Activated naive CD4-positive, alpha-beta T cell treated with anti-CD3 and anti-CD28 coated beads, Interleukin-2, amount 10 ng/mL, durations not matched to agents 7 days and 5 days (primary cell): ENCODE results near the gene PGAP3.
"Not testable (repeated sequence)": the region's sequence is repeated elsewhere in the genome, so short reads cannot be mapped to it uniquely, and the experiment has no call there.

Experiments
- CTCF ChIA-PET: fragments of 350-600 bp; sonication (Branson Sonifier 250); formaldehyde crosslinking; loops from one replicate; lab custom pipeline; 2021; ENCODE audit warnings: antibody characterized with exemption; lab: Charles Lee
- DNase-seq: peaks from one replicate; pipeline ENCODE4 v3.0.0-alpha.2; 2020
- H3K27ac Mint-ChIP-seq: one replicate; pipeline ENCODE4 v1.8.0; 2021; ENCODE audit warnings: mild to moderate bottlenecking, moderate library complexity, mixed read lengths
- H3K27me3 Mint-ChIP-seq: one replicate; pipeline ENCODE4 v1.8.0; 2021; ENCODE audit warnings: mild to moderate bottlenecking, mixed read lengths
- H3K36me3 Mint-ChIP-seq: one replicate; pipeline ENCODE4 v1.8.0; 2021; ENCODE audit warnings: mixed read lengths
- H3K4me1 Mint-ChIP-seq: one replicate; pipeline ENCODE4 v1.8.0; 2021; ENCODE audit warnings: mixed read lengths
- H3K4me3 Mint-ChIP-seq: one replicate; pipeline ENCODE4 v1.8.0; 2021; ENCODE audit warnings: mild to moderate bottlenecking, moderate library complexity, mixed read lengths
- H3K9me3 Mint-ChIP-seq: one replicate; pipeline ENCODE4 v1.8.0; 2021; ENCODE audit warnings: mixed read lengths

The PGAP3 gene

DNA sequence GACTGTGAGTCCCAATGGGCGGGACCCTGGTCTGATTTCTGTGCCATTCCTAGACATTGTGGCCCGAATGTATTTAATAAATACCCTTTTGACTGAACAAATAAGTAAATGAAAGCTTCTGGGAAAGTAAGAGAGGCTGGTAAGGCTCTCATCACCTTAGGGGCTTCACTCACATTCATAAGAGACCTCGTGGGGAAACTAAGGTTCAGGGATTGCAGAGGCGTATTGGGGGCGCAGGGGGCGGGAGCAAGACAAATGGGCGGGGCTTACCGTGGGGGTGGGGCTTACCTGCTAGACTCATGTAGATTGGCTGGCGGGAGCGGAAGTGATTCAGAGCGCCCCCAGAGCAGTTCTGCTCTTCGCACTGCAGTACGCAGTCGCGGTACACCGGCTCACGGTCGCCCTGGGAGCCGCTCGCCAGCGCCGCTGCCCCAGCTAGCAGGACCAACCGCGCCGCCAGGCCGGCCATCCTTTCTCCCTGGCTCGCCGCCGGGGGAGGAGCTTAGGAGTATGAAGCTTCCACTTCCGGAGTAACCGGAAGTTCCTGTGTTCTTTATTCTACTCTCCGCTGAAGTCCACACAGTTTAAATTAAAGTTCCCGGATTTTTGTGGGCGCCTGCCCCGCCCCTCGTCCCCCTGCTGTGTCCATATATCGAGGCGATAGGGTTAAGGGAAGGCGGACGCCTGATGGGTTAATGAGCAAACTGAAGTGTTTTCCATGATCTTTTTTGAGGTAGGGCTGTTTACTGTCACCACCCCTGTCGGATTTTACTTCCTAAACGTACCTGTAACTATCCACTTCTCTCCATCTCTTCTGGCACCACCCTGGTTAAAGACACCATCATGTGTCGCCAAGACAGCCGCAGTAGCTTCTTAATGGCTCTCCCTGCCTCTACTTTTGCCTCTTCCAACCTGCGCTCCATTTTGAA lies at the start of gene PGAP3:
Gene PGAP3 (minus strand): TSS at position 512 of the 929 bp plus-strand sequence. CDS start 43 bp downstream, at position 469.
- H3K27me3 Mint-ChIP-seq = no peaks in the 10 kb centered on the region
- peak within 1 kb of the TSS; percentile 96 for H3K27ac Mint-ChIP-seq
- peaks cover 27% of the 10 kb centered on the region for H3K36me3 Mint-ChIP-seq
- peaks cover 31% of the 10 kb centered on the region for H3K4me1 Mint-ChIP-seq
- no peaks in the 10 kb centered on the region for H3K9me3 Mint-ChIP-seq
- CTCF ChIA-PET = interaction anchor here (0.9 to 2.2 kb wide), 6 partner anchors 8 to 176 kb away, joined by 3 to 12 read pairs (median 3); partner anchors contain the start of genes ERBB2, IKZF3 and PNMT
- DNase-seq = peak; percentile 85
- H3K4me3 Mint-ChIP-seq = peak within 1 kb of the TSS; percentile 95

GRCh38 chr17:39737206-39737759 lies 49.4 kb upstream of the PGAP3 start:
- peaks cover 90% of the 10 kb centered on the region for H3K27me3 Mint-ChIP-seq
- H3K36me3 Mint-ChIP-seq = no peaks in the 10 kb centered on the region
- H3K9me3 Mint-ChIP-seq = no peaks in the 10 kb centered on the region
- CTCF ChIA-PET = no interaction called here
- no peak overlapping the region for H3K27ac Mint-ChIP-seq
- no peak for DNase-seq
- H3K4me1 Mint-ChIP-seq = peaks cover 43% of the 10 kb centered on the region
- H3K4me3 Mint-ChIP-seq = peak overlapping the region; percentile 33

GRCh38 chr17:39736319-39737165 lies 48.7 kb upstream of the PGAP3 start:
- H3K9me3 Mint-ChIP-seq = no peaks in the 10 kb centered on the region
- peaks cover 88% of the 10 kb centered on the region for H3K27me3 Mint-ChIP-seq
- H3K4me3 Mint-ChIP-seq = no peak overlapping the region
- DNase-seq = no peak
- peaks cover 43% of the 10 kb centered on the region for H3K4me1 Mint-ChIP-seq
- H3K36me3 Mint-ChIP-seq = no peaks in the 10 kb centered on the region
- CTCF ChIA-PET = no interaction called here
- no peak overlapping the region for H3K27ac Mint-ChIP-seq

DNA sequence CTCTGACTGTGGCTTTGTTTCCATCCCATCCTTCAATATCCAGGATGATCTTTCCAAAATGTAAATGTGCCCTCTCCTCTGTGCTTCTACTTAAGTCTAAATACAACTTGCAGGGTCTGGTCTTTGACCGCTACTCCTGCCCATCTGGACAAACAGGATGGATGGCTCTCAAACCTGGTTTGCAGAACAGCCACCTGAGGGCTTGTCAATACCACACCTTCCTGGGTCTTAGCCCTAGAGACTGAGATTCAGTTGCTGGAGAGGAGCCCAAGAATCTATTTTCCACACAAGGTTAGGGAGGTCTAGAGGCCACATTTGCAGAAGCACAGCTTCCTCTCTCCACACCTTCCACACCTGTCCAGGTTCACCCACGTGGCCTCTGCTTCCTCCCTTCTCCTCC lies 48.0 kb upstream of the PGAP3 start:
- Mint-ChIP-seq H3K27ac (no peak overlapping the region), H3K36me3 (no peaks in the 10 kb centered on the region), H3K27me3 (peaks cover 81% of the 10 kb centered on the region), H3K9me3 (no peaks in the 10 kb centered on the region), H3K4me3 (no peak overlapping the region), H3K4me1 (peaks cover 41% of the 10 kb centered on the region)
- CTCF ChIA-PET = no interaction called here
- no peak for DNase-seq

- Mint-ChIP-seq H3K4me3 (peak overlapping the region; percentile 9), H3K27ac (no peak overlapping the region), H3K27me3 (peaks cover 48% of the 10 kb centered on the region), H3K9me3 (no peaks in the 10 kb centered on the region), H3K36me3 (peaks cover 13% of the 10 kb centered on the region), H3K4me1 (peaks cover 32% of the 10 kb centered on the region)
- DNase-seq = no peak
- CTCF ChIA-PET = interaction anchor here (1.2 to 5.1 kb wide), 4 partner anchors 14 to 133 kb away, joined by 3 to 30 read pairs (median 4); no protein-coding TSS in a partner anchor
These were observed 44.7 kb upstream of the PGAP3 start for GRCh38 chr17:39732586-39732985.

DNA sequence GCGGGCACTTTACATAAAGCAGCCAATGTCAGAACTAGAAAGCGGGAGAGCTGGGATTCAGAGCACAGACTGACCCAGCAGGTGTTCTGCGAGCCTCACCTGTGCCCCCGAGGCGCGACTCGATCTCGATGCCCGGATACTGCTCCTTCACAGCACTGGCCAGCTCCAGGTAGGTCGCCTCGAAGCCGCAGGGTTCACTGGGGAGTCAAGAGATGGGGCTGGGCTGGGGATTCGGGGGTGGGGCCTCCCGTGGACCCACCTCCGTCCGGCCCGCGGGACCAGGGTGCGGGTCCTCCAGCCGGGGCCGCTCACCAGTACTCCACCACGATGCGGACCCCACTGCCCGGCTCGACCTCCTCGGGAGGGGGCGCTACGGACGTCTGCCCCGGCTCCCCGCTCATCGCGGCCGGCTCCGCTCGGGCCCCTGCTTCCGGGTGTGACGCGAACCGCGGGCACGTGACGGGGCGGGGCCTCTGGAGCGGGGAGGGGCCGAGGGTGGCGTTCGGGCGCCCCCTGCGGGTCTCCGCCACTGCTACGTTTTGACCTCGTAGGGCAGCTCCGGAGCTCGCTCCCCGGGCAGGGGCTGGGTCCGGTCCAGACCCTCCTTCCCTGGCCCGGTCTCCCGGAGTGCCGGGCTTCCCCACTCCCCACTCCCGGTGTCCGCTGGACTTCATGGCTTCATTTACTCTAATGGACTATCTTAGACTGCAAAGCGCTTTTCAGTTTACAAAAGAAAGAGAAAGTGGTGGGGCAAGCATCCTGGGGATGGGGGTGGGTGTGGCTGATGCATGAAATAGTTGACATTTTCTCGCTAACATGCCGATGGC lies 42.5 kb upstream of the PGAP3 start, which contains the start of gene MIEN1:
Gene MIEN1 (minus strand): TSS at position 438 of the 827 bp plus-strand sequence. CDS start 37 bp downstream, at position 401.
- peak within 1 kb of the TSS; percentile 91 for H3K27ac Mint-ChIP-seq
- CTCF ChIA-PET = interaction anchor here (0.6 to 5.1 kb wide), 13 partner anchors 12 to 250 kb away, joined by 3 to 30 read pairs (median 4); partner anchors contain the start of gene IKZF3
- peak; percentile 94 for DNase-seq
- peaks cover 13% of the 10 kb centered on the region for H3K36me3 Mint-ChIP-seq
- H3K4me1 Mint-ChIP-seq = peaks cover 23% of the 10 kb centered on the region
- H3K9me3 Mint-ChIP-seq = no peaks in the 10 kb centered on the region
- peak within 1 kb of the TSS; percentile 91 for H3K4me3 Mint-ChIP-seq
- peaks cover 25% of the 10 kb centered on the region for H3K27me3 Mint-ChIP-seq

DNA sequence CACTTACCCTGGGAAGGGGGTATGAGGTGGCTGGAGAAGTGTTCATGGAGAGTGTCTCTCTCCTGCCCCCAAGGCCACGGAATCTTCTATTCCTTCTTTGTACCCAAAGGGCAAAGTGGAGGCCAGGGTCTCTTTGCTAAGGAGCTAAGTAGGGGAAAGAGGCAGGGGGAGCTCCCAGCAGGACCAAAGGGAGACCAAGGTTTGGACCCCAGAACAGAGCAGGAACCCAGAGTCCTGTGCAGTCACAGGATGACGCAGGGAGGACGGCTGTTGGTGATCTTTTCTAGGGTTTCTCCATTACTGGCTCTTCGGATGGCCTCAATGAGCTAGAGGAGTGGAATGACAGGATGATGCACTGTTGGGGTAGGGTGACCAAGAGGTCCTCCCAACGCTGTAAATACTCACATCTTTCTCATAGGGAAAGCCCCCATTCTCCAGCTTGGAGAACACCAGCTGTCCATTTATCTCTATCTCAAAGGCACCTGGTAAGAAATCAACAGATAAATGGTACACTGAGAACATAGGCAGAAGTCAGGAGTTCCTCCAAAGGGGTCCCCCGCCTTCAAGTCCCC lies 41.5 kb upstream of the PGAP3 start:
- no peaks in the 10 kb centered on the region for H3K9me3 Mint-ChIP-seq
- peaks cover 23% of the 10 kb centered on the region for H3K4me1 Mint-ChIP-seq
- peaks cover 16% of the 10 kb centered on the region for H3K36me3 Mint-ChIP-seq
- CTCF ChIA-PET = interaction anchor here (0.9 to 5.1 kb wide), 10 partner anchors 11 to 143 kb away, joined by 3 to 30 read pairs (median 4); partner anchors contain the start of gene IKZF3
- peak overlapping the region; percentile 91 for H3K4me3 Mint-ChIP-seq
- DNase-seq = no peak
- H3K27me3 Mint-ChIP-seq = peaks cover 17% of the 10 kb centered on the region
- peak overlapping the region; percentile 91 for H3K27ac Mint-ChIP-seq

DNA sequence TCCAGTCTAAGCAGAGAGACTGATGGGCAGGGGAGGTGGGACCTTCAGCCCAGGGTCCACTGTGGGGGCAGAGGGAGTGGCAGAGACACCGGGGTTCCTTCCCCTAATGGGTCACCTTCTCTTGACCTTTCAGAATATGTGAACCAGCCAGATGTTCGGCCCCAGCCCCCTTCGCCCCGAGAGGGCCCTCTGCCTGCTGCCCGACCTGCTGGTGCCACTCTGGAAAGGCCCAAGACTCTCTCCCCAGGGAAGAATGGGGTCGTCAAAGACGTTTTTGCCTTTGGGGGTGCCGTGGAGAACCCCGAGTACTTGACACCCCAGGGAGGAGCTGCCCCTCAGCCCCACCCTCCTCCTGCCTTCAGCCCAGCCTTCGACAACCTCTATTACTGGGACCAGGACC lies 39.7 kb upstream of the PGAP3 start:
- no peak for DNase-seq
- CTCF ChIA-PET = no interaction called here
- peaks cover 16% of the 10 kb centered on the region for H3K36me3 Mint-ChIP-seq
- no peak overlapping the region for H3K27ac Mint-ChIP-seq
- H3K4me1 Mint-ChIP-seq = peaks cover 22% of the 10 kb centered on the region
- H3K27me3 Mint-ChIP-seq = peaks cover 8% of the 10 kb centered on the region
- H3K4me3 Mint-ChIP-seq = no peak overlapping the region
- H3K9me3 Mint-ChIP-seq = no peaks in the 10 kb centered on the region

- Mint-ChIP-seq H3K27me3 (peaks cover 3% of the 10 kb centered on the region), H3K36me3 (peaks cover 16% of the 10 kb centered on the region), H3K4me1 (peaks cover 20% of the 10 kb centered on the region), H3K4me3 (no peak overlapping the region), H3K27ac (no peak overlapping the region), H3K9me3 (no peaks in the 10 kb centered on the region)
- CTCF ChIA-PET = no interaction called here
- DNase-seq = no peak
These were observed 38.8 kb upstream of the PGAP3 start for GRCh38 chr17:39726617-39727016.

GRCh38 chr17:39725923-39726322 lies 38.1 kb upstream of the PGAP3 start:
- peaks cover 16% of the 10 kb centered on the region for H3K4me1 Mint-ChIP-seq
- H3K9me3 Mint-ChIP-seq, H3K27ac Mint-ChIP-seq, CTCF ChIA-PET, H3K27me3 Mint-ChIP-seq, H3K4me3 Mint-ChIP-seq, DNase-seq: not testable (repeated sequence)
- H3K36me3 Mint-ChIP-seq = peaks cover 16% of the 10 kb centered on the region

GRCh38 chr17:39724731-39725130 lies 36.9 kb upstream of the PGAP3 start:
- CTCF ChIA-PET = no interaction called here
- H3K4me3 Mint-ChIP-seq = no peak overlapping the region

GRCh38 chr17:39722965-39723848 lies 35.4 kb upstream of the PGAP3 start:
- H3K27ac Mint-ChIP-seq = no peak overlapping the region
- H3K27me3 Mint-ChIP-seq = peaks cover 18% of the 10 kb centered on the region
- CTCF ChIA-PET = interaction anchor here (0.6 to 1.4 kb wide), 2 partner anchors 27 to 54 kb away, joined by 3 read pairs; partner anchors contain the start of gene PNMT

More at GRCh38 chr17:39724731-39725130, 36.9 kb upstream of the PGAP3 start:
- peaks cover 9% of the 10 kb centered on the region for H3K27me3 Mint-ChIP-seq
- H3K4me1 Mint-ChIP-seq = peaks cover 13% of the 10 kb centered on the region
- DNase-seq = no peak
- peaks cover 16% of the 10 kb centered on the region for H3K36me3 Mint-ChIP-seq
- no peak overlapping the region for H3K27ac Mint-ChIP-seq
- no peaks in the 10 kb centered on the region for H3K9me3 Mint-ChIP-seq

More at GRCh38 chr17:39722965-39723848, 35.4 kb upstream of the PGAP3 start:
- DNase-seq = peak; percentile 35
- no peaks in the 10 kb centered on the region for H3K9me3 Mint-ChIP-seq
- no peak overlapping the region for H3K4me3 Mint-ChIP-seq
- H3K36me3 Mint-ChIP-seq = peaks cover 4% of the 10 kb centered on the region
- no peaks in the 10 kb centered on the region for H3K4me1 Mint-ChIP-seq
